Measurements from ENCODE around the gene TMEM269.

Gene TMEM269

DNA sequence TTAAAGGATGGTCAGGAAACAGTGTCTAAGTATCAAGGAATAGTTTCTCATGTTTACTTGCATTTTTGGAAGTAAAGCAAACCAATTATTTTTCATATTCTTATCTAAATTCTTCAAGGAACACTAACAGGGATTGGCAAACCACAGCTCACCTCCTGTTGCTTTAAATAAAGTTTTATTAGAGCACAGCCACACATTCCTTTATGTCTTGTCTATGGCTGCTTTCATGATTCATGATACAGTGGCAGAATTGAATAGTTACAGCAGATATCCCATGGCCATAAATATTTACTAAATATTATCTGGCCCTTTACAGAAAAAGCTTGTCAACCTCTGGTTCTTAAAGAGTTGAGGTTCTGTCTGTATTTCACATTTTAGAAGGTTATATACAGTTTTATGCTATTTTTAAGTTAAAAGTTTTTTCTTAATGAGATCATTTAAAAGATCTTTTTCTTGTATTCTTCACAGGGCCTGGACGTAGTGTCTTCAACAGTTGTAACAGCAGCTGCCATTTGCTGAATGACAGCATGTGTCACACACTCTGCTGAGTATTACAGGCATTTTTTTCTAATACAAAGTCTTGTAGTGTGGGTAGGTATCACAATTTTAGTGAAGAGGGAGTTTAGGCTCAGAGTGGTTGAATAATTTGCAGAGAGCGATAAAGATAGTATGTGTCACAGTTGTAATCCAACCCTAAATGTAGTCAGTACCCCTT lies 64.2 kb downstream of the TMEM269 start:
- no peak for DNase-seq (ENCODE audit: low read depth)
- no peak overlapping the region for H3K4me3 ChIP-seq (ENCODE audit: low read length)
- TF ChIP-seq, protein P1, sequence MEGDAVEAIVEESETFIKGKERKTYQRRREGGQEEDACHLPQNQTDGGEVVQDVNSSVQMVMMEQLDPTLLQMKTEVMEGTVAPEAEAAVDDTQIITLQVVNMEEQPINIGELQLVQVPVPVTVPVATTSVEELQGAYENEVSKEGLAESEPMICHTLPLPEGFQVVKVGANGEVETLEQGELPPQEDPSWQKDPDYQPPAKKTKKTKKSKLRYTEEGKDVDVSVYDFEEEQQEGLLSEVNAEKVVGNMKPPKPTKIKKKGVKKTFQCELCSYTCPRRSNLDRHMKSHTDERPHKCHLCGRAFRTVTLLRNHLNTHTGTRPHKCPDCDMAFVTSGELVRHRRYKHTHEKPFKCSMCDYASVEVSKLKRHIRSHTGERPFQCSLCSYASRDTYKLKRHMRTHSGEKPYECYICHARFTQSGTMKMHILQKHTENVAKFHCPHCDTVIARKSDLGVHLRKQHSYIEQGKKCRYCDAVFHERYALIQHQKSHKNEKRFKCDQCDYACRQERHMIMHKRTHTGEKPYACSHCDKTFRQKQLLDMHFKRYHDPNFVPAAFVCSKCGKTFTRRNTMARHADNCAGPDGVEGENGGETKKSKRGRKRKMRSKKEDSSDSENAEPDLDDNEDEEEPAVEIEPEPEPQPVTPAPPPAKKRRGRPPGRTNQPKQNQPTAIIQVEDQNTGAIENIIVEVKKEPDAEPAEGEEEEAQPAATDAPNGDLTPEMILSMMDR (conservative IDR thresholded peaks at IDR 0.05; ENCODE audit: low read length): no peak

DNA sequence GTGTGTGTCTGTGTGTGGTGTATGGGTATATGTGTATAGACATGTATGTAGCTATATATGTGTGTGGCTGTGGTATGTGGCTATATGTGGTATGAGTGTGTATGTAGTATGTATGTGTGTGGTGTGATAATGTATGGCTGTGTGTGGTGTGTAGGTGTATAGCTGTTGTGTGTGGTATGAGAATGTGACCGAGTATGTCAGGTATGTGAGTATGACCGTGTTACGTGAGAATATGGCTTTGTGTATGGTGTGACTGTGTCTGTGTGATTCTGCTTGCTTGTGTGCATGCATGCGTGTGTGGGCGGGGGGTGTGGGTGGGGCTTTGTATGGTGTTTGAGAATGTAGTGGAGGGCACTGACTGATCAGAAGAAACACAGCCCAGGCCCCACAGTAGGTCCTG lies 65.2 kb downstream of the TMEM269 start:
- TF ChIP-seq, protein P1 (conservative IDR thresholded peaks at IDR 0.05; ENCODE audit: low read length): no peak
- no peak for DNase-seq (ENCODE audit: low read depth)
- no peak overlapping the region for H3K4me3 ChIP-seq (ENCODE audit: low read length)
